ENCODE measurements around the gene SULT4A1.

- no peak for TF ChIP-seq HDAC2 (IDR thresholded peaks at IDR 0.05; ENCODE audit: borderline replicate concordance in 1 of 2, low read depth in 2 of 2, low read length in 2 of 2)
- TF ChIP-seq POLR2AphosphoS5 (IDR thresholded peaks at IDR 0.05; ENCODE audit: low read depth, low read length) = no peak
- TF ChIP-seq YY1 (IDR thresholded peaks at IDR 0.05; ENCODE audit: low read depth, low read length) = no peak
- TF ChIP-seq CTCF (IDR thresholded peaks at IDR 0.05; ENCODE audit: control extremely low read depth in 1 of 3, insufficient read depth in 1 of 3, low read depth in 1 of 3, low read length in 3 of 3) = no peak
Observed at GRCh38 chr22:43888740-43889139, 26.4 kb upstream of the SULT4A1 start.
